Fibroblast of the aortic adventitia (primary cell): Measurements from ENCODE around the gene GPC5. TPM values are rescaled to one million over a fixed set of nuclear protein-coding genes. Genes with fewer than 3 reads are reported as not detected.
A peak's percentile ranks its signal among the peaks of the same experiment; 100 is the strongest.
"Not testable (repeated sequence)": the region's sequence is repeated elsewhere in the genome, so short reads cannot be mapped to it uniquely, and the experiment has no call there.

ENCODE experiments used
- DNase-seq: peaks from one replicate; pipeline ENCODE4 v3.0.0-alpha.2; 2010; ENCODE audit warnings: low read depth
- H3K4me3 ChIP-seq: 2 replicates; pipeline ENCODE4 v1.5.1; 2011; ENCODE audit warnings: low read depth, mild to moderate bottlenecking, control low read depth, low read length, moderate library complexity
- CTCF ChIP-seq: IDR thresholded peaks from 2 replicates; pipeline ENCODE4 v1.5.1; 2011; ENCODE audit warnings: mild to moderate bottlenecking, low read length, control low read depth, inconsistent platforms; ENCODE audit not compliant: insufficient read depth
- total RNA-seq: library from RNA; depleted of rRNA; stranded (reverse); fragments of >200 nt; gene quantifications from 2 replicates; pipeline ENCODE4 v1.2.3, GENCODE V29; 2012; ENCODE audit warnings: low replicate concordance

GPC5 gene
- total RNA-seq, 1 donor, result 0.18 TPM

GRCh38 chr13:92694047-92694446 is 1295.6 kb downstream of the GPC5 start:
- no peak for DNase-seq
- no peak for TF ChIP-seq CTCF
- H3K4me3 ChIP-seq, result no peak overlapping the region

GRCh38 chr13:92695827-92696226 is 1297.4 kb downstream of the GPC5 start:
- not testable (repeated sequence) for H3K4me3 ChIP-seq, DNase-seq

- no peak overlapping the region for H3K4me3 ChIP-seq
- DNase-seq, result peak; percentile 63
- peak; percentile 38 for TF ChIP-seq CTCF
These were observed 1318.3 kb downstream of the GPC5 start for GRCh38 chr13:92716749-92717148.

GRCh38 chr13:92717857-92718256 is 1319.4 kb downstream of the GPC5 start:
- no peak for TF ChIP-seq CTCF
- DNase-seq, result no peak

GRCh38 chr13:92719868-92720267 is 1321.4 kb downstream of the GPC5 start:
- H3K4me3 ChIP-seq, result no peak overlapping the region
- DNase-seq, result no peak
- TF ChIP-seq CTCF, result no peak

More at GRCh38 chr13:92717857-92718256, 1319.4 kb downstream of the GPC5 start:
- H3K4me3 ChIP-seq, result no peak overlapping the region

- no peak overlapping the region for H3K4me3 ChIP-seq
- TF ChIP-seq CTCF, result no peak
- DNase-seq, result no peak
These were observed 1323.2 kb downstream of the GPC5 start for GRCh38 chr13:92721620-92722019.

GRCh38 chr13:92727118-92727517 is 1328.7 kb downstream of the GPC5 start:
- TF ChIP-seq CTCF, result no peak
- no peak overlapping the region for H3K4me3 ChIP-seq
- peak; percentile 10 for DNase-seq
